IPS-18c (cell line): Measurements from ENCODE around the gene HOXD10.

Experiments
- H3K4me3 ChIP-seq: 2 replicates; pipeline ENCODE4 v1.7.0; 2013; ENCODE audit warnings: low read depth, mild to moderate bottlenecking, low read length, moderate library complexity; ENCODE audit not compliant: insufficient read depth
- H3K9me3 ChIP-seq: one replicate; pipeline ENCODE4 v1.6.1; 2013; ENCODE audit warnings: mild to moderate bottlenecking, low read length, moderate library complexity; ENCODE audit not compliant: control insufficient read depth, insufficient read depth

The HOXD10 gene

DNA sequence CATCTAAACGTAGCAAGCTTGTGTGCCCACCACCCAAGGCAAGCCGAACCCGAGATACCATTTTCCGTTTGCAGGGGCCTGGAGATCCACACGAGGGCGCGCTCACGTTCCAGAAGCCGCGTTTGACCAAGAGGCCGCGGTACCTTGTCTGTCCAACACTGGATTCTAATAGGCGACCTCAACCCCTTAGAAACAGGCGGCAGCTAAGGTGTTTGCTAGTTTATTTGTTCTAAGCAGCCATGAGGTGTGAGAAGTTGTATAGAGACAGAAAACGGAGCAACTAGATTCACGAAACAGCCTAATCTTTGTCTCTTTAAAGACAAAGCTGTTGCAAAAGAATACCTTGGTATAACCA, 5.3 kb upstream of the HOXD10 start:
- H3K9me3 ChIP-seq = no peaks in the 10 kb centered on the region
- no peak overlapping the region for H3K4me3 ChIP-seq

DNA sequence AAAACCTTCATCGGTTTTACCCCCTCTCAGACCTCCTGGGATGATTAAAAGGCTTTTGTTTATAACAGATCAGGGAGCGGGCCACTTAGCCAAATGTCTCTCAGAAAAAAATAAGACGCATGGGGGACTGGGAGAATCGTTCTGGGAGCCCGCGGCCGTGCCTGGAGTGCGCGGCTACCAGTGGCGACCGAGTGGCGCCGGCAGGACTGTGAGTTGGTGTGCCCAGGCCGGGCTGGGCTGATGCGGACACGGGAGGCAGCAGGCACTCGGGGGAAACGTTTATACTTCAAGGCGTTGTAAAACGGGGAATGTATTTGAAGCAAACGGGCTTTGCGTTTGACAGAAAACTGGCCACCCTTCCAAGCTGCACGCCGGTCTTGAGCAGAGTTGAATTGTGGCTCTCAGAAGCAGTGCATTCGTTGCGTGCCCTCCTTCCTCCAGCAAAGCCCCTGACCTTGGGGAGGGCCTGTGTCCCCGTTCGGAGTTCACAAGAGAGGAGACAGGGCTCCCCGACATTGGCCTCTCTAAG, 4.7 kb upstream of the HOXD10 start:
- no peak overlapping the region for H3K4me3 ChIP-seq
- H3K9me3 ChIP-seq = no peaks in the 10 kb centered on the region

GRCh38 chr2:176112375-176113302, 3.9 kb upstream of the HOXD10 start:
- no peaks in the 10 kb centered on the region for H3K9me3 ChIP-seq
- H3K4me3 ChIP-seq = no peak overlapping the region

GRCh38 chr2:176114120-176114929, 2.3 kb upstream of the HOXD10 start:
- Histone ChIP-seq H3K9me3 (no peaks in the 10 kb centered on the region), H3K4me3 (no peak overlapping the region)

- Histone ChIP-seq H3K4me3 (no peak overlapping the region), H3K9me3 (no peaks in the 10 kb centered on the region)
These were observed 1.5 kb upstream of the HOXD10 start for GRCh38 chr2:176114930-176115625.

DNA sequence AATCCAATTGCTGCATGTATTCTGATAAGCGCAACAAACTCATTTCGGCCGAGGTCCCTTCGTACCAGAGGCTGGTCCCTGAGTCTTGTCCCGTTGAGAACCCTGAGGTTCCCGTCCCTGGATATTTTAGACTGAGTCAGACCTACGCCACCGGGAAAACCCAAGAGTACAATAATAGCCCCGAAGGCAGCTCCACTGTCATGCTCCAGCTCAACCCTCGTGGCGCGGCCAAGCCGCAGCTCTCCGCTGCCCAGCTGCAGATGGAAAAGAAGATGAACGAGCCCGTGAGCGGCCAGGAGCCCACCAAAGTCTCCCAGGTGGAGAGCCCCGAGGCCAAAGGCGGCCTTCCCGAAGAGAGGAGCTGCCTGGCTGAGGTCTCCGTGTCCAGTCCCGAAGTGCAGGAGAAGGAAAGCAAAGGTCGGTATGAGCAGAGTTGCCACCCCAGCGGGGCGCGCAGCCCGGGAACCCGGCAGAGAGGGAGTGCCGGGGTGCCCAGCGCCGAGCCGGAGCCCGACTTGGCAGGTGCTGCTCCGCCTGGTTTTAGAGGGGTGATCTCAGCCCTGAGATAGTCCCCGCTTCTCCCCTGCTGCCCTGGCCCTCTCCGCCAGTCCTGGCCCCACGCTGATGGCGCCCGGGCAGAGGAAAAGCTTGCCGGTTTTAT, 714 bp downstream of the HOXD10 start:
- H3K4me3 ChIP-seq = no peak overlapping the region
- no peaks in the 10 kb centered on the region for H3K9me3 ChIP-seq

DNA sequence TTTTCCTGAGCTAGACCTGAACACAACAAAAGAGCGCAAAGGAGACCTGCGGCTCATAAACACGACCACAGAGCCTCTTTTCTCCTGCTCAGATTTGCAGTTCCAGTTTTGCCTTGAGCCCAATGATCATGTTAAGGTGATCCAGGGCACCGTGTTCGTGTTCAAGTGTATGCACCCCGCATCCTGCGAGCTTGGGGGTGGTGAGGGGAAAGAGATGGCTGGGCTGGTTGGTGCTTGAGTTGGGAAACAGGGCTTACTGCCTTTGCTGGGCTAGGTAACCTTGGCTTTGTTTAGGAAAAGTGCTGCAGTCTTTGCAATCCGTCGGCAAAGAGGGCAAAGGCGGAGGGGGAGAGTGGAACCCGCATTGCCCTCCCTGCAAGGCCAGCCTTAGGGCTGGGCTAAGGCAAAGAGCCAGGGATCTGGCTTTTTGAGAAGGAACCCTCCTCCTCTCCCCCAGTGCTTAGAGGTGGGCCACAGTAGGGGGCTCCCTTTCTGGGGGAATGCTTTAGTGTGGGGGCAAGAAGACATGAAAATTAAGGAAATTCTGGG, 1.3 kb downstream of the HOXD10 start:
- no peak overlapping the region for H3K4me3 ChIP-seq
- H3K9me3 ChIP-seq = no peaks in the 10 kb centered on the region

GRCh38 chr2:176118601-176119339, 2.2 kb downstream of the HOXD10 start:
- Histone ChIP-seq H3K9me3 (no peaks in the 10 kb centered on the region), H3K4me3 (no peak overlapping the region)

DNA sequence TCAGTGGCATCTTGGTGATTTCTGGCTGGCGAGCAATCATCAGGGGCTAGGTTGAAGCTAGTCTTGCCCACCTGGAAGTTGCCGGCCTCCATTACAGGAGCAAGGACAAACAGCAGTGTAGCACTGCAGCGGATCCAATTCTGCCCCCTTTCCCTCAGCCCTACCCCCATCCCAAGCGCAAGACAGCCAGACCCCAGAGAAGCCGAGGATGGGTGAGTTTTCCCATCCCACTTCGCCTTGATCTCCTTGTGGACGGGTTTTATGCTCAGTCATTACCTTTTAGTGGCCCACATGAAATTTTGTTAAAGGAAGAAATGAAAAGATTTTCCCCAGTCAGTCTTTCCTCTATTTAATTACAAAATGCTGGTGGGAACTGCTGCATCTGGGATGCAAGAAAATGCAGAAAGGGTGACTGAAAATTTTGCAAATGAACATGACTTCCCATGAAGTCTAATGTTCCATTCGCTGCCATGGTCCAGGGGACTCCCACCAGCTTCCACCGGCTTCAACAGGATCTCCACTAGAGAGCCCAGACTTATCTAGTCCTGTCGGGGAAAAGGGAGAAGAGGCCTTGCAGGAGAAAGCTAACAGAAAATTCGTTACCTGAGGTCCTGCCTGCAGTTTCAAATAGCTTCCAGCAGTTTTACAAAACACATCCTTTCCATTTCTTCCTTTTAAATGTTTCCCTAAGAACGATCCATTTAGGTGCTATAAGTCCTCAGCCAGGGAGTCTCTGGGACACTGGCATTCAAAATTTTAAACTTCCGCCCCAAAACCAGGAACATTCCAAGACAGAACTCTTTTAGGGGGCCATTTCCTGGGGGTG, 4.0 kb downstream of the HOXD10 start:
- no peaks in the 10 kb centered on the region for H3K9me3 ChIP-seq
- H3K4me3 ChIP-seq = no peak overlapping the region

- H3K9me3 ChIP-seq = no peaks in the 10 kb centered on the region
- no peak overlapping the region for H3K4me3 ChIP-seq
These were observed 4.8 kb downstream of the HOXD10 start for GRCh38 chr2:176121190-176122051.

DNA sequence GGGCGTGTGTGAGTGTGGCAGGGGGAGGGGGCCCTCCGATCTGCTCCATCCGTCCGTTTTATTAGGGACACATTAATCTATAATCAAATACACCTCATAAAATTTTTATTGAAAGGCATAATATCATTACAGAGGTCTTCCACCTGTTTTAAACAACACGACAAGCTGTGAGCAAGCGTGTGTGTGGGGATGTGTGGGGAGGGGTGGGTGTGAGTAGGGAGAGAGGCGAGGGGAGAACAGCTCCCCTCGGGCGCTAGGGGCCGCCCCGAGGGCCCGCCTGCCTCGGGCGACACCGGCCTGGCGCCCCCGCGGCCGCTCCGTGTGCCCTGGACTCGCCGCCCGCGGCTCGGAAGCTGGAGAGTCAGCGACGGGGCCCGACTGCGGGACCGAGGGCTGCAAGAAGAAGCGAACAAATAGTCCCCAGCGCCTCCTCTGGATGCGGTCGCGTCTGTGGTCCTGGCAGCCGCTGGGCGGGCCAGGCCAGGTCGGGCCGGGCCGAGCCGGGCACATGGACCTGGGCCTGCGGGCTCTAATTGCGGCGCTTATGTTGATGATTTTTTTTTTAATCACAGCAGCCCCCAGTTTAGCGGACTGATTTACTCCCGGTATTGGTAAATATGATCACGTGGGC, 5.6 kb downstream of the HOXD10 start:
- Histone ChIP-seq H3K9me3 (no peaks in the 10 kb centered on the region), H3K4me3 (peak overlapping the region; percentile 4; the same call in 1 of the 2 replicates)

DNA sequence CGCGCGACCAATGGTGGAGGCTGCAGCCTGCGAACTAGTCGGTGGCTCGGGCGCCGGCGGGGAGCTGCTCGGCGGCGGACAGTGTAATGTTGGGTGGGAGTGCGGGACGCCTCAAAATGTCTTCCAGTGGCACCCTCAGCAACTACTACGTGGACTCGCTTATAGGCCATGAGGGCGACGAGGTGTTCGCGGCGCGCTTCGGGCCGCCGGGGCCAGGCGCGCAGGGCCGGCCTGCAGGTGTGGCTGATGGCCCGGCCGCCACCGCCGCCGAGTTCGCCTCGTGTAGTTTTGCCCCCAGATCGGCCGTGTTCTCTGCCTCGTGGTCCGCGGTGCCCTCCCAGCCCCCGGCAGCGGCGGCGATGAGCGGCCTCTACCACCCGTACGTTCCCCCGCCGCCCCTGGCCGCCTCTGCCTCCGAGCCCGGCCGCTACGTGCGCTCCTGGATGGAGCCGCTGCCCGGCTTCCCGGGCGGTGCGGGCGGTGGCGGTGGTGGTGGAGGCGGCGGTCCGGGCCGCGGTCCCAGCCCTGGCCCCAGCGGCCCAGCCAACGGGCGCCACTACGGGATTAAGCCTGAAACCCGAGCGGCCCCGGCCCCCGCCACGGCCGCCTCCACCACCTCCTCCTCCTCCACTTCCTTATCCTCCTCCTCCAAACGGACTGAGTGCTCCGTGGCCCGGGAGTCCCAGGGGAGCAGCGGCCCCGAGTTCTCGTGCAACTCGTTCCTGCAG, 6.3 kb downstream of the HOXD10 start, which contains the start of gene HOXD9:
TSS of gene HOXD9 (plus strand) at position 37 of the 728 bp plus-strand sequence. CDS start at position 87, 50 bp downstream.
- H3K9me3 ChIP-seq = no peaks in the 10 kb centered on the region
- peak within 1 kb of the TSS; percentile 15; the same call in 1 of the 2 replicates for H3K4me3 ChIP-seq

GRCh38 chr2:176123411-176124109, 7.0 kb downstream of the HOXD10 start:
- no peak overlapping the region for H3K4me3 ChIP-seq

More at GRCh38 chr2:176123411-176124109, 7.0 kb downstream of the HOXD10 start:
- H3K9me3 ChIP-seq = no peaks in the 10 kb centered on the region
